Right ventricle myocardium superior (tissue), 1 donor: ENCODE results near the gene ZAP70. TPM values are rescaled to one million over a fixed set of nuclear protein-coding genes. Genes with fewer than 3 reads are reported as not detected.
"Not testable (repeated sequence)": the region's sequence is repeated elsewhere in the genome, so short reads cannot be mapped to it uniquely, and the experiment has no call there.

ENCODE experiments used
- ATAC-seq: fragments of 200-7000 bp; cut with Tn5 transposase; one replicate; pipeline ENCODE4 v1.9.1; 2020; ENCODE audit warnings: mild to moderate bottlenecking; ENCODE audit not compliant: poor library complexity
- DNase-seq: peaks from one replicate; pipeline ENCODE4 v3.0.0-alpha.2; 2020
- intact Hi-C: fragments of 100-400 bp; cut with DNase I; formaldehyde crosslinking; loops from one replicate; pipeline ENCODE4 v1.11.2; 2022
- long read RNA-seq: library from polyadenylated mRNA; unstranded; transcript quantifications from one replicate; pipeline ENCODE4 v2.0.0, GENCODE V29; 2021
- total RNA-seq: library from RNA; stranded (reverse); fragmentation: NEBNext Ultra II Directional; extraction: Animal tissue kit (Norgen Biotek cat#: 25700); gene quantifications from one replicate; pipeline ENCODE4 v1.2.1, GENCODE V29; 2021
- donor health status: DM: no; HTN: yes; CAD: no; lungs with severe emphysema.

Gene ZAP70
- total RNA-seq, result 0.70 TPM
- long read RNA-seq, partial matches to known transcripts, result 1 of 1 reads
- long read RNA-seq, other reads (novel, unspliced or antisense), result 0 of 1 reads

GRCh38 chr2:97713296-97714083 lies at the start of gene ZAP70:
Gene ZAP70, plus strand, starts transcription at chr2:97713576. Its CDS starts 10,461 bp downstream, at chr2:97724037.
- ATAC-seq (no peak), DNase-seq (no peak)
- intact Hi-C loops, result no loop called here

DNA sequence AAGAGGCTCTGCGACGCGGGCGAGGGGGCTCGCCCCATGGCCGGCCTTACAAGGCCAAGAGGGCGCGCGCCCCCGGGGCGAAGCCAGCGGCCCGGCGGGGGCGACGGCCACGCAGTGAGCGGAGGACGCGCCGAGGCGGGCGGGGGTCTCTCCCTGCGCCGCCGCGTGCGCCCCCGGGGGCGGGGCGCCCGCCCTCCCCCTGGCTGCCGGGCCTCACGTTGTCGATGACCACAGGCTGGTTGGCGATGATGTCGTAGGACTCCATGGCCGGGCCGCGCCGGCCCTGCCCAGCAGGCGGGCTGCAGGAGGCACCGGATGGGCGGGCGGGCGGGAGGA lies 49.8 kb upstream of the ZAP70 start:
- intact Hi-C loops, result loop anchor here (2.0 kb wide), 1 partner anchor 17 kb away; the partner anchor contains the start of gene COX5B
- DNase-seq (no peak), ATAC-seq (no peak)

DNA sequence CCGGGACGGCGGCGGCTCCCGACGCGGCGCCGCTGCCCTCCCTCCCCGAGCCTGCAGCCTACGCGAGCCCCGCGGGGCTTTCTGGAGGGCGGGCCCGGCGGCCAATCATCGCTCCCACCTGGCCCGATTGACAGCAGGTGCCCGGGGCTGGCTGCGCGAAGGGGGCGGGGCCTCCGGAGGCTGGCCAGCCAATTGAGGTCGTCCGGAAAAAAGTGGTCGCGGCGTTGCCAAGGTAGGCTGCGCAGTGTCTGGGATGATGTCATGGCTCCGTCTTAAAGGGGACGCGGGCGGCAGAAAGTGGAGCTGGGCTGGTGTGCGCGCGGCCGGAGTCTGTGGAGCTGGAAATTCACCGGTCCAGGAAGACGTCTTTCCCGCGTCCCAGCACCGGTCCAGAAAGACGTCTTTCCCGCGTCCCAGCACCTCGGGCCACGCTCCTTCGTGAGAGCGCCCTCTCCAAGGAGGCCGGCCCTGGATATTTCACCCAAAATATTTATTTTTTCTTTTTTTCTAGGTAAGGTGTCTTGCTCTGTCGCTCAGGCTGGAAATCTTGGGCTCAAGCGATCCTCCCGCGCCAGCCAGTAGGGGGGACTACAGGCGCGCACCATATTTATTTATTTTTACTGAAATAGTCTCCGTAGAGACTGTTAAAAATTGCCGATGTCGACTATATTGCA lies 49.3 kb upstream of the ZAP70 start, which contains the start of gene ACTR1B:
Gene ACTR1B, minus strand, starts transcription at position 83 of the 674 bp plus-strand sequence. CDS start 154 bp downstream, outside the sequence.
- intact Hi-C loops, result loop anchor here (2.0 kb wide), 1 partner anchor 17 kb away; the partner anchor contains the start of gene COX5B
- peak; percentile 96 for ATAC-seq
- peak; percentile 98 for DNase-seq

GRCh38 chr2:97664636-97664970 lies 48.8 kb upstream of the ZAP70 start:
- DNase-seq (no peak), ATAC-seq (no peak)
- intact Hi-C loops, result no loop called here

DNA sequence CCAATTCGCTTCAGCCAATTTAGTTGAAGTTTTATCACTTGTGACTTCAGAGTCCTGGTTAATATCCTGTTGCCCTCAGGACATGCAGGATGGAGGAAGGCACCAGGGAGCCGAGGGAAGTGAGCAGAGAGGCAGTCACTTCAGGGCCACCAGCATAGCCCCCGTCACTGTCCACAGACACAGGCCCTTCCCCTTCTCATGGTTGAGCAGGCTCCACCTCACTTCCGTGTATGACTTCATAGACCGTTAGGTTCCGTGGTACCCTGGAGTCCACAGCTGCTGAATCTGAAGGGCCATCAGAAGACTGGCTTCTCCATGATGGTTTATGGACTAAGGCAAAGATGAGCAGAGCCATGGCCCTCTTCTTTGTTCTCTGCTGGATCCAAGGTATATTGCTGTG lies 43.9 kb upstream of the ZAP70 start, which contains the start of gene C2orf92:
Gene C2orf92, plus strand, starts transcription at position 266 of the 400 bp plus-strand sequence. Its CDS starts 76 bp downstream, at position 342.
- intact Hi-C loops, result no loop called here
- DNase-seq (no peak), ATAC-seq (no peak)

- no peak for DNase-seq
- intact Hi-C loops, result no loop called here
- ATAC-seq, result no peak
Observed at GRCh38 chr2:97670471-97670870, 42.9 kb upstream of the ZAP70 start.

- ATAC-seq (no peak), DNase-seq (no peak)
- intact Hi-C loops, result no loop called here
Observed at GRCh38 chr2:97671526-97671925, 41.9 kb upstream of the ZAP70 start.

- ATAC-seq, intact Hi-C loops, DNase-seq: not testable (repeated sequence)
Observed at GRCh38 chr2:97672606-97673140, 40.7 kb upstream of the ZAP70 start.

DNA sequence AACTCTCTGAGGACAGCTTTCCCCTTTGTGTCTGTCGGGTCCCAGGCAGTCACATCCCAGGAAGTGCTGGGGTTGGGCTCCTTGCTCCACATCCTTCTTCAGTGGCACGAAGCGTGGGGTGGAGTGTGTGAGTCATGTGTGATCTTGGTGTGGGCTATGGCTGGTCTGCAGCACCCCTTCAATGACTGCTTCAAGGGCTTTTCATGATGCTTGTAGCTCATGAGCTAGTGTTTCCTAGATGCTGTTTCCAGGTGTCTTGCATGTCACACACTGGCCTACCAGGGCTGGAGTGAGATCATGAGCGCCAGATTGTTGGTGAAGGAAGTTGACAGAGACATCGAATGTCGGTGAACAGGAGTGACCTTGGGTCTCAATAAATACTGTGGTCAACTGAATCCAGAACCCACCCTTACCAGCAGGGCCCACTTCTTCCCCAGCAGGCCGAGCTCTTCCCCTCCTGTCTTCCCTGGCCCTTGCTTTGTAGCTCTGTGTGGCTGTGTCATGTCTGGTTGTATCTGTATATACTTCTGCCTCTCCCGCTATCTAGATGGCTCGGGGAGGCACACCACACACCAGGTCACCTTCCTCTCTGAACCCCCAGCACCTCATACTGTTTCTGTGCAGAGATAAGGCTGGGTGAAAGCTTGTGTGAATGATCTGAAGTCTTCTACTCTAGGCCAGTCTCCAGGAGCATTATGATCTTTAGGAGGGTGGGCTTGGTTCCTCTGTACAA lies 40.0 kb upstream of the ZAP70 start:
- ATAC-seq, result no peak
- intact Hi-C loops, result no loop called here
- DNase-seq, result no peak

DNA sequence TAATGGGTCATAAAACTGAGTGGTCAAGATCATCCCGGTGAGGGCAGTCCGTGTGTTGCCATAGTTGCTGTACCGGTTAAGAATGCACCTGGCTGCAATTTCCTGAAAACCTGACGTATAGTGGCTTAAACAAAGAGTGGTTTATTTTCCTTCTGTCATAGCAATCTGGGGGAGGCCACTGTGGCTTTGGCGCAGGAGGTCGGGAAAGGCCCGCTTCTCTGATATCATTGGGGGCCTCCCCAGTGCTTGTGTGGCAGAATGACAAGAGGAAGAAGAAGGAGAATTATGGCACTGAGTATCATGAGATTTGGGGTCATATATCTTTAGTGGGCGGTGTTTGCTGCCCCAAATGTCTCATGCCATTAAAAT lies 39.5 kb upstream of the ZAP70 start:
- intact Hi-C loops, result no loop called here
- DNase-seq (no peak), ATAC-seq (no peak)

- DNase-seq, result no peak
- intact Hi-C loops, result no loop called here
Observed at GRCh38 chr2:97675430-97676113, 37.8 kb upstream of the ZAP70 start.

GRCh38 chr2:97676620-97677019 lies 36.8 kb upstream of the ZAP70 start:
- intact Hi-C loops, result no loop called here
- no peak for DNase-seq
- ATAC-seq, result no peak

More at GRCh38 chr2:97675430-97676113, 37.8 kb upstream of the ZAP70 start:
- no peak for ATAC-seq

DNA sequence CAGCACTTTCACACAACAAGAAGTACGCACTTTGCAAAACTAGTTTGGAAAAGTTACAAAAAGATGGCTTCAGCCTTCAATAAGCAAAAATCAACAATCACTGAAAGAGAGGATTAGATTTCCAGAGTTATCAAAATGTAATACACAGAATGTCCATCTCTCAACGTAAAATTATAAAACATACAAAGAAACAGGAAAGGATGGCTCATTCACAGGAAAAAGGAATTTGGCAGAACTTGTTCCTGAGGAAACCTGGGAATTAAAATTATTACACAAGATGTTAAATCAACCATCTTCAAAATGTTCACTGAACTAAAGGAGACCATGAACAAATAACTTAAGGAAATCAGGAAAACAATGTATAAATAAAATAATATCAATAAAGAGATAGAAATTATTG lies 35.9 kb upstream of the ZAP70 start:
- ATAC-seq (no peak), DNase-seq (no peak)
- intact Hi-C loops, result no loop called here

GRCh38 chr2:97678298-97678697 lies 35.1 kb upstream of the ZAP70 start:
- intact Hi-C loops, result no loop called here
- DNase-seq, result no peak
- ATAC-seq, result no peak

GRCh38 chr2:97687235-97687634 lies 26.1 kb upstream of the ZAP70 start:
- ATAC-seq, intact Hi-C loops: not testable (repeated sequence)

DNA sequence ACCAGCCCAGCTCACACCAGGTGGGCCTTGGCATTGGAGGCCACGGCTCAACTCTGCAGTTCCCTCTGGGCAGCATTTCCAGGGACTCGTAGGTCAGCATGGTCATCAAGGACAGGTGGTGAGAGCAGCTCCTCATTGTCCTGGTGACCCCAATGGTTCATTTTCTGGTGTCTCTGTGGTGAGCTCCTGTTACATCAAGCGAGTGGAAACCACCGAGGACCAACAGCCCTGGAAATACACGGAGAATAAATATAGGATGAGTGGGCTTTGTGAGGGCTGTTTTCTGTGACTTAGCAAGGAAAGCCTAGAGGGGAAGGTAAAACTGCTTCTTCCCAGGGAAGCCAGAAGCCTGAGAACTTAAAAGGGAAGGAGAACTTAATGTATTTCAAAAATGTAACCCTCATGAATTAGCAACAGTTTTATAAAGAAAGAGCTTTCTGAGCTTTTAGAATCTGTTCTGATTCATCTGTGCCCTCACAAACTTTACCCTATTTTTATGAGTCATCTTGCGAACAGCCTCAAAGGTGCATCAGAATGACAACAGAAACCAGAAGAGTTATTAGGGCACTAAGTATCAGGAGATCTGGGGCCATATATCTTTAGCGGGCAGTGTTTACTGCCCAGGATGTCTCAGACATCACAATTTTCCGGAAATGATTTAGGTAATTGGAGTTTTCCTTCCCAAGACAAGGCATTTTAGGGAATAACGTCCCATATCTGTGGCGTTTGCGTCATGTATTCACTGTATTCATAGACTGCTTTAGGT lies 25.1 kb upstream of the ZAP70 start:
- DNase-seq, result no peak
- no peak for ATAC-seq
- intact Hi-C loops, result no loop called here

More at GRCh38 chr2:97687235-97687634, 26.1 kb upstream of the ZAP70 start:
- DNase-seq, result not testable (repeated sequence)

DNA sequence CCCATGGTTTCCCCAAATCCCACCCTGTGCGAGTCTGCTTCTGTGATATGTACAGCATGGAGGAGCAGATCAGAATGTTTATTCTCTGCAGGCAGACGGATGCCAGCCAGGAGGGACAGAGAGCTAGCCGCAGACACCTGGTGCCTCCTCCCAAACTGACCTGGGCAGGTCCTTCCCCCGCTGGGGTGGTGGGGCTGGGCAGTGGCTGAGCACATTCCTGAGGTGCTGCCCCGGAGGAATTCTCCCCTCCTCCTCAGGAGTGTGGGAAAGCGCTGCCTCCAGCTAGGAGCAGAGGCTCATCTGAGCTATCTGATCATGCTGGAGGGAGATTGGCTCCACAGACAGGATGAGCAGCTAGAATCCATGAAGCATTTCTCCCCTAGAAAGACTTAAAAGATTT lies 22.2 kb upstream of the ZAP70 start:
- intact Hi-C loops, result loop anchor here (10.0 kb wide), 1 partner anchor 96 kb away; no protein-coding TSS in a partner anchor
- no peak for ATAC-seq
- no peak for DNase-seq

GRCh38 chr2:97693476-97693875 lies 19.9 kb upstream of the ZAP70 start:
- intact Hi-C loops, result loop anchor here (10.0 kb wide), 1 partner anchor 99 kb away; no protein-coding TSS in a partner anchor
- DNase-seq (no peak), ATAC-seq (no peak)
